Activated T-cell treated with anti-CD3 and anti-CD28 coated beads, Interleukin-2, amount 50 U/mL, for 48 hours (primary cell): Measurements from ENCODE around the gene OPCML.

Source experiments
- DNase-seq, 2 experiments: peaks; one replicate each; pipeline ENCODE4 v3.0.0-alpha.2; 2020

Gene OPCML

DNA sequence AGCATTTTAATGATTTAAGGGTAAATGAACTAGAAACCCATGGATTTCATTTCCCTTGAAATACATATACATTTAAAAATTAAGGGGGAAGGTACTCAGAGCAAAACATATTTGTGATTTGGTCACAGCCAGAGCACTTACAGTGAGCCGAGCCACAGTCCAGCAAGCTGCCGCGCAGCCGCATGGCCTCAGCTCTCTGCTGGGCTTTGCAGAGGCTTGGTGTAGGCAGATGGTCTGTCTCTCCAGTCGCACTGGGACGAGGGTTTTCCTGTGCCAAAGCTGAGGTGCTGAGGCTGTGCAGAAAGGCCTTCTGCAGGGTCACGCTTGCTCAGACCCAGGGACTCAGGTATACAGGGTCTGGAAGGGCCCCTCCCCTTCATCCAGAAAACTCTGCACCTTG, 367.3 kb downstream of the OPCML start:
- DNase-seq, result no peak

DNA sequence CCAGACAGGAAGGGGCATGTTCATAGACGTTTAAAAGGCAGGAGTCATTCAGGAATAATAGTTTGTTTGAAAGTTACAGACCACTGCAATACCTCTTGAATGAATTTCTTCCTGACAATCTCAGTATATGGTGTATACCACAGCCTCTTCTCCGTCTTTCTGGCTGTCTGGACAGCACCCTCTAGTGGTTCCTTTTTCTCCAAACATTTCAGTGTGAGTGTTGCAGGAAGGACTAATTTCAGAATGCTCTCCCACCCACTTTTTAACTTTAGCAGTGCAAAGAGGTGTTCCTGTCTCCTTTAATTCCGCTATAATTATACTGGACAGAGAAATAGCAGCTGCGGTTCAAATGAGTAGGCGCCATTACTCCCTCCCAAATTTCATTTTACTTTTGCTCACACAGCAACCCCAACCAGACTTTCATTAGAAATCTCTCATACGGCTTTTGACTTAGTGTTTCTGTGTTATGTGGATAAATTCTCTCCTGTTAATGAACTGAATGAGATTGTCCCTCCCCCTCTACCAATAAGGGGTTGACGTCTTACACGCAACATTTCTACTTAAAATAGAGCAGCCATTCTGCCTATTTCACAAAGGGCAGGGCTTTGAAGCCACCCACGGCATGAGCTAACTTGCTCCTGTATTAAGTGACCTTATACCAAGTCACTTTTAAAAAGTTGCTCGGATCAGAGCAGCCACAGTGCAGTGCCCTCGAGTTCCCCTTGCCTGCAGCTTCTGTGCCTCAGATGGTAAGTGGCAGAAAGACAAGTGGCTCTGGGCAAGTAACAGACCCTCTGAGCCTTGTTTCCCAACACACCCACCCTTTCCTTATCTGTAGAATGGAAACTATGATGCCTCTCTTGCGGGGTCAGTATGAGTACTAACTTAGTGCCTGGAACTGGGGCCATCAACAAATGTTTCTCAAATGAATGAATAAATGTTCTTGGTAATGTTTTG, 368.6 kb downstream of the OPCML start:
- DNase-seq, result no peak

DNA sequence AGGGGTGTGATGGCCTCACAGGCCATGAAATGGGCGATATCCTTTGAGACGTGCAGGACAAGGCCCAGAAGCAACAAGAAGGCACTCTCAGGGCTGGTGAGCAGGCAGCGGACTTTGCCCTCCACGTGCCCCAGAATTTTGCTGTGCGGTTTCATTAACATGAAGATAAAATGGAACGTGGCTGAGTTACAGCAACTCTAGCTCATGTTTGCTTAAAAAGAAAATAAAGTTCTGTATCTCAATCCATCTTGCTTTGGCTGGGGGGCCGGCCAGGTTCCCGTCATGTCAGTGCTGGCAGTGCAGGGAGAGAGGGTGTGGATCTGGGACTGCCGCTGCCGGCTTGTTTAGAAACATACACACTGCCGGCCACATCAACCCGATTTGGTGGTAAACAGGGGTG, 370.1 kb downstream of the OPCML start:
- DNase-seq, result no peak

DNA sequence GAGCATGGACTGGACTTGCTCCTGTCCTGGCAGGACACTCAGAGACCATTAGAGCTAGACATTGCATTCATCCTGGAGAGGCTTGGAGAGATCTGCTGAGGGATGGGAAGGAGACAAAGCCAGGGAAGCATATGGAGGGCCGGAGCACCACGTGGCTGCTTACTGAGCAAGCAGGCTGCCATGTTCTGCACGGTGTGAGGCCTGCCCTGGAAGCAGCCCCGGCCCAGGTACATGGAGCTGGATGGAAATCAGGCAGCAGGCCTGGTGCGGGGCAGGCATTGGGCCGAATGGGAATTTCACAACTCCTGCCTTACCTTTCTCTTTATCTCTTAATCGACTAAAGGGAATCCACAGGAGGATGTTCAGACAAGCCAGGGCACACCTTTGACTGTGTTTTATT, 371.5 kb downstream of the OPCML start:
- no peak for DNase-seq

DNA sequence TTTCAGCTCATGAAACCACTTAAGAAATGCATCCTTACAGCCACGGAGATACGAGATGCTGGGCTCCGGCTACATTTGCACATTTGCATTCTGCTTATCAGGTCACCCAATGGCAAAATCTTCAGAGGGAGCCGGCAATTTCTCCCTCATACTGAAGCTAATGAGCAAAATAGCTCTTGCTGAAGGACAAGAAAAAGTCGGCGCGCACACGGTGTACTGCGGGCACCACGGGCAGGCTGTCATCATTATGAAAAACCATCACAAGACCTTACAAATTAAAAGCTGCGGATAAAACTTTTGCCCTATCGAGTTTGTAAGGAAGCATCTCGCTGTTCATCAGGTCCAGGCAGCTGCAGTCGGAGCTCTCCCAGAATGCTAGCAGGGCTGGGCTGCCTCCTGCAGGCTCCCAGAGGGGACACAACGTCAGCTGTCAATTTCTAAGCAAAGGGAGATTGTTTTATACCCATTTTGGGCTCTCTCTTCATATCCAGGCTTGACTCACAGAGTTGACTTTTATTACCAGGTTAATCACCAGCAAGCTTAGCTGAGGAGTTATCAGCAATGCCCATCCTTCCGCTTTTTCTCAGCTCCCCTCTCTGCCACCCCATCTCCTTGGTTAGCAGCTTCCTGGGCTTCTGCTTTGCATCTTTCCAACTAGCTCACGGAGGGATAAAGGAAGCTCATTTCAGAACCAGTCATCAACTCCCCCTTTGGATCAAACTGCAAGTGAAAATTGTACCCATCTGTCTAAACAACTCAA, 375.1 kb downstream of the OPCML start:
- DNase-seq, result no peak

DNA sequence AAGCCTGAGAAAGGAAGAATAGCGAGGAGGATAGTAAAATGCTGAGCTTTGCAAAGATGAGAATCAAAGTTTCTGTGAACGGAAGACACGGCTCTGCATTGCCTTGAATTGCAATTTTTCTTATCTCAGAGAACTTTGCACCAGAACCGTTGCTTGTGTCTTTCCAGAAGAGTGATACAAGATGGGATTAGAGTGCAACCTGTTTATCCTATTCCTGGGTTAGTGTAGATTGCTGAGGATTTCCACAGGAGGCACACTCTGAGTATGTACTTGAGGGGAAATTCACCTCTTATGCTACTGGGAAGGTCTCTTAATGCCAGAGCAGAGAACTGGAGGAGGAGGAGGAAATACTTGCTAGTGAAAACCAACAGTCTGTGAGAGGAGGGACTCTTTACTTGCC, 377.5 kb downstream of the OPCML start:
- no peak for DNase-seq

DNA sequence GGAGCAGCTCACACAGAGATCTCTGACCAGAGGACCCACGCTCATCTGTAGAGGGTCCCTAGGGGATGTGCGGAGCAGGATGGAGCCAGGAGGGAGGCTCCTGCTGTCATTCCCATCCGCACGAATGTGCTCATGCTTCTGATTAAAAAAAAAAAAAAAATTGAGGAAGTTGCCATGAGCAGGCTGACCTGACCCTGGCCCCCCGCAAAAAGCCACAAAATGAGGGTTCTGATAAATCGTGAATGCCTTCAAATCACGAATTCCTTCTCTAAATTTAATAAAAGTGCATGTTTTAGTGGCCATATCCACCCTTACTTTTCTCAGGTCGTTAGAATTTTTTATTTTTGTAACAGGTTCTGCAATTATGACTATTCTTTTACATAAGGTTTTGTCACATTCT, 378.2 kb downstream of the OPCML start:
- no peak for DNase-seq

DNA sequence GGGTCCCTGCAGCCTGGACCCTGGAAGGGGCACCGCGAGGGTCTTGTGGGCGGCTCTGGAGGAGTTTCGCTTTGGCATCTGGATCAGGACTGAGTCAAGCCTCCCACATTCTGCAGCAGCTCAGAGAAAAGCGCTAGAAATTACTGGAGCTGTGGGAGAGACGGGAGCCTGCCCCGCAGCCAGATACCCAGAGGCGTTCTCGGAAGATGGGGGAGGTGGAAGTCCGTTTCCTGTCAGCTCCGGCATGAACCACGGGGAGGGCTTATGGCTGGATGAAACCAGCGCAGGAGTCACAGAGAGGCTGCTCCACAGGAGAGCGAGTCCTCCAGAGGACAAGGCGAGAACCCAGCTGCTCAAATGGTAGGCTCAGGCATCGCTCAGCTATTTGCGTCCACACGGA, 379.3 kb downstream of the OPCML start:
- no peak for DNase-seq

DNA sequence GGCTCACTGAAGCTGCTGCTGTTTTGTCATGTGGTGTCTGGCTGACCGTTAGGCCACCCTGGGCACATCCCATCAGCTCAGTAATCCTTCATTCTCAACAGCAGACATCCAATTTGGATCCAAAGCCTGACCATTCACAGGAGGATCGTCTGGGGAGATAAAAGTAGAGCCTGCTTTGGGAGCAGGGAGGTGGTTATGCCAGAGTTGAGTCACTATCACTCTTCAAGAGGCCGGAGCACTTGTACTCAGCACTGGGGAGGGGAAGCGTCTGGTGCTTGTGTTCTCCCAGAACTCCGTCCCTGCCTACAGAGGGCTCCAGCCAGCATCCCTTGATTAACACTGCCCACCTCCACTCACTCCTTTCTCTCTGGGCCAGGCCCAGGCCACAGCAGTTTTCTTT, 382.6 kb downstream of the OPCML start:
- no peak for DNase-seq

DNA sequence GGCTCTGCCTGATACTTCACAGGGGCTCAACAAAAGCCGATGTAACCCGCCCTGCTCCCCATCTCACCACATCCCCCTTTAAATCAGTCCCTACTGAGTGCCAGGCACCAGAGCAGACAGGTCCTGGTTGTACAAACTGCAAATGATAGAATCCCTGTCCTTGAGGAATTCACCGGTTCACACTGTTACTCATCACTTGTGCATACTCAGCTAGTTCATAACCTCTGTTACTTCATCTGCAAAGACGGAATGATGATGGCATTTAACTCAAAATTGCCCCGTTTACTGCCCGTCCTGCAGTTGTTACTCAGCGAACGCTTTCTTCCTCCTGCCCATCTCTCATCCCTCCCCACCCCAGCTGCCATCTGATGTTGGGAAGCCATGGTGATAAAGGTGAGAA, 384.7 kb downstream of the OPCML start:
- no peak for DNase-seq

DNA sequence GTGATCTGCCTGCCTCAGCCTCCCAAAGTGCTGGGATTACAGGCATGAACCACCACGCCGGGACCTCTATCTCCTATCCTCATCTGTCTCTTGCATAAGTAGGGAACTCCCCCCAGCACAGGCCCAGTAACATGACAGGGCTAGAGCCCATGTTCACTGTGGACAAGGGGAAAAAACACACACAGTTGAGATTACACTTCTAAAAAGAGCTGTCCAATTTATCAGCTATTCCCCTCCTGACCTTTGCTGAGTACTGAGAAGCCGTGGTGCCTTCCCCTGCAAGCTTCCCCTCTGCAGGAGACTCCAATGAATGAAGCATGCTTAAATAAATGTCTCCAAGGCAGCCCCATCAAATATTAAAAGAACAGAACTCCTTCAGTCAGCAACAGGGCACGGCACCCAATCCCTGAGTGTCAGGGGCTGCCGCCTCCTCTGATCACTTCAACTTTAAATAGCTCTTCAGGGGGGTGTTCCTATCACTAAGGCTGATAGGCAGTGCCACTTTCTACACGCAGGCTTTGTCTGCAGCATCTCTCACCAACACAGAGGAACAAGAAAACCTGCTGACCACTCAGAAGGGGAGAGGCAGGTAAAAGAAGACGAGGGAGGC, 385.5 kb downstream of the OPCML start:
- no peak for DNase-seq

DNA sequence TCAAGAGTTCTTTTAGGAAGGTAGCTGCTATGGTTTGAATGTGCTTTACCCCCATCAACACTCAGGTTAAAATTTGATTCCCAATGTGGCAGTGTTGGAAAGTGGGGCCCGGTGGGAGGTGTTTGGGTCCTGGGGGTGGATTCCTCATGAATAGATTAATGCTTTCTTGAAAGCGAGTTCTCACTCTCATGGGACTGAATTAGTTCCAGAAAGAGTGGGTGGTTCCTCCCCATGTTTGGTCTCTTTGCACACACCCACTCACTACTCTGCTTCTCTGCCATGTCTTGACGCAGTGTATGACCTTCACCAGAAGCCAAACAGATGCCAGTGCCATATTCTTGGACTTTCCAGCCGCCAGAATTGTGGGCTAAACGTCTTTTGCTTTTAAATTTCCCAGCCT, 394.4 kb downstream of the OPCML start:
- DNase-seq, result no peak

DNA sequence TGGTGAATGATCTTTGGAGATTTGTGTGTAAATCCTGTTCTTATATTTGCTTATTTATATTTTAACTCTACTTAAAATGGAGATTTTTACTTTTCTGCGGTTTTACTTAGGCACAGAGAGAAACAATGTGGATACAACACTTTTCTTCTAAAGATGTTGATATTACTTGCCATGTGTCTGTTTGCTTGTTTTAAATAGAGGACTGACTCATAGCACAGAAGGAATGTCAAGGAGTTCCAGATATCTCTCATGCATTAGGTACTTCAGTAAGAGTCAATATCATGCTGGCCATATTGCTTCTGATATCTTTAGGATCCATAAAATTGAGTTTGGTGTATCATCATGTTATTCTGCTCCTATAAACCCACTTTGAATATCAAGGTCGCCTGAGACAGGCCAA, 395.0 kb downstream of the OPCML start:
- DNase-seq, result no peak

DNA sequence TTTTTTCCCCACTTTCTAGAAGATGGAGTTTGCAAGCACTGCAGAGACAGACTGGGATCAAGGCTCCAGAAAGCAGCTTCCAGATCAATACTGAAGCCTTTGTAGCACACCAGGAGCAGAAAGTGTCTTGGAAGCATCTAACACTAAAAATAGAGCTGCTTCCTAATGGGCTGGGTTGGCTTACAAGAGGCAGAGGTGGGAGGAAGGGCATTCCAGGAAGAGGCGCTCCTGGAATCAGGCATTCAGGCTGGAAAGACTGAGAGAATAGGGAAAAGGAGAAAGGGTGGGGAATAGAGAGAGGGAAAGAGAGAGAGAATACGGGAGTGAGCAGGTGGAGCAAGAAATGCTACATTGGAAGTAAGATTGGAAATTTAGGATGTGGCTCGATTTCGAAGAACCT, 395.9 kb downstream of the OPCML start:
- no peak for DNase-seq

DNA sequence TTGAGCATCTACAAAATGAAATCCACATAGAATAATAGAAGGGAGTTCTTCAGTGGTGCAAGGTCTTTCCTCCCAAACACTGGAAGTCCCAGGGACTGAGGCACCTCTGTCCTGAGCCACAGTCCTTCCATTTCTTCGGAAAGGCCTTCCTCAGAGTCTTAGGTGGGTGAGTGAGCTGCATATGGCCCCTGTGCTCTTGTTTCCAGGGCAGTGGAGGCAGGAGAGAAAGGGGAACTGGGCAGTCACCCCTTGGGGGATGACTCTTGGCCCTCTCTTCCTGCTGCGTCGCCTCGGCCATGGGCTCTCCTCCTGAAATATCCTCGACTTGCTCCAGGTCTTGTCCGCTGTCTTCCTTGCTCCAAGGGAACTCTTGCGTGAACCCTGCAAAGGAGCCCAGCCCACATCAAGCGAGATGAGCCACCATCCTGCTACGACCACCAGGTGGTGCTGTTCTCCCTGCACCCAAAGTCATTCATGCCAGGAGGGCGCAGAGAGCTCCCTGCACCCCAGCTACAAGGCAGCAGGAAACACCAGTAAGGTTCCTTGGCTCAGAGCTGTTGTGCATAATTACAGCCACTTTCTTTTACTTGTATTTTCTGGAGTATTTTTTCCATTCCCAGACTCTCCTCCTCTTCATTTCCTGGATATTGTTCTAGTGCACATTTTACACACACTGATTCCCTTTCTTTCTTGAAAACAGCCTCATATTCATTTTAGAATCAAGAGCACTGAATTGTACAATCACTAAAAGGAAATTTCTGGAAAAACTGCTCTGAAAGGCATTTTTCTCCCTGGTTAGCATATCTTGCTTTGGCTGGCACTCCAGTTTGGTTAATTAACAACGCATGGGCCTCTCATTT, 397.8 kb downstream of the OPCML start:
- DNase-seq, result peak; percentile 50 to 55

DNA sequence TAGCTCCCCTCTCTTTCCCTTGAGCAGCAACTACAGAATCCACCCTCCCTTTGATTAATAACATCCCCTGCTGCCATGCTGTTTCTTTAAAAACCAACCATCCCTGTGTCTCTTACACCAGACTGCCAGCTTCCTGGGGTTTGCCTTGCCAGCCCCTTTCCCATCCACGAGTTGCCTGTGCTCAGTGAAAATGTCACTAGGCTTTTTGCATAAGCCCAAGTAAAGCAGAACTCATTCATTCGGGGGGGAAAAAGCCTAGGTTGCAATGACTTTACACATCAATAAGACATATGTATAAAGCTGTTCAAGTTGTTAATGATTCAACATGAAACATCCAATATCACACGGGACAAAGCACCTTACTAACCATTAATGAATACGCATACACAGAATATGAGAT, 398.7 kb downstream of the OPCML start:
- DNase-seq, result no peak

DNA sequence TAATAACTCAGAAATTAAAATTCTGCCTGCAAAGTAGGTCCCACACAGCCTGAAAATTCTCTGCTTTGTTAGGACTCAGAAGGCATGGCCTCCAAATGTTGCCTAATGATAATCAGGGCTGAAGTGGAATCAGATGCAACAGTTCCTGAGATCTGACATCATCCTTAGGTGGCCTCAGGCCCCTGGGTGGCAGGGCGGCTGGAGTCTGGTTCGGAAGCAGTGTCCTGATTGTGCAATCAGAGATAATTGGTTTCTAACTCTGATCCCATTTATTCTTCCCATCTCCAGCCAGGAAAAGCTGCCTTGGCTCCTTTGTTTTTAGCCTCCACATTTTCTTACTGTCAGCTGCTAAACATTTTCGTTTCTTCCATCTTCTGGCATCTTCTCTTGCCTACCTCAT, 399.3 kb downstream of the OPCML start:
- DNase-seq, result no peak

DNA sequence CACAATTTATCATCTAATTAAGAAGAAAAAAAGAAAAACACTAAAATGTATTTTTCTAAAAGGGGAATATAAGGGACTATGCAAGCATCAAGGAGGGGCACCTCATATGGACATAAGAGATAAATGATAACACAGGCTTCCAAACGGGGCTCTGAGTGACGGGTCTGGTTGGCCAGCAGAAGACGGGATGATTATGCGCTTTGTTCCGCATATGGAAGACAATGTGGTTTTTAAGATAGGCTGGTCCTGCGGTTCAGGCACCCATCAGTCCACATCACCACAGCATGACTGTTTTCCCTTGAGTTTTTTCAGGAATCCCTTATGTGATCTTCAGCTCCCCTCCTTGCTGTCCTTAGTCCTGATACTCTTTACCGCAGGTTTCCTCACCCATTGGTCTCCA, 404.6 kb downstream of the OPCML start:
- no peak for DNase-seq

DNA sequence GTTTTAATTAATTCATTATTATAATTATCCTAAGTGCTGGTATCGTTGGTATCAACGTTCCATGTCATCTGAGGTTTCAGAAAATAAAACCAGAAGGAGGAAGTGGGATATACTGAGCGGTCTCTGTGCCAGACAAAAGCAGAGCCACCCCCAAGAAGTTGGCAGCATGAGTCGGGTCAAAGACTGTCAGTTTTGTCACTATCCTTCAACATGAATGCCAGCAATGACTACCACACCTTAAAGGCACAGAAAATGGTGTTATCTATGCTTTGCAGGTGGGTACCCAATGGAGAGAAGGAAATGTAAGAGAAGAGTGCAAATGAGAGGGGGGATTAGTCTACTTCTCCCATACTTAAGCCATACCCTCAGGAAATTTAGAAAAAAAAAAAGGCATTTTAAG, 408.5 kb downstream of the OPCML start:
- no peak for DNase-seq

DNA sequence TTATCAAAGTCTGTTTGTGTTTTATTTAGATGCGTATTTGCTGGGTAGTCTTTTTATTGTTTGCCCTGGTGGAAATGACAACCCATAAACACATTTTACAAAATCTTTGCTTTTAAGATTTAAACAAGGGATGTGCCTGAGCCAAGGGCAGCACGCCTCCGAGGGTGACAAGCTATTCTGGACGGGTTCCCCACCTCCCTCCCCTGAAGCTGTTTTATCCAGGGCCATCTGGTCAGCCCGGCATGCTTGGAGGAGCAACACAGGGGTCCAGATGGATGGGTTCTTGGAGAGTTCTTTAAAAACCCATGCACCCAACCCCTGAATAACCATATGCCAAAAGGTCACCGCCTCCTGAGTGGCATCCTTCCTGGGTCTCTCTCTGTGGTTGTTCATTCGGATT, 408.9 kb downstream of the OPCML start:
- DNase-seq, result no peak

DNA sequence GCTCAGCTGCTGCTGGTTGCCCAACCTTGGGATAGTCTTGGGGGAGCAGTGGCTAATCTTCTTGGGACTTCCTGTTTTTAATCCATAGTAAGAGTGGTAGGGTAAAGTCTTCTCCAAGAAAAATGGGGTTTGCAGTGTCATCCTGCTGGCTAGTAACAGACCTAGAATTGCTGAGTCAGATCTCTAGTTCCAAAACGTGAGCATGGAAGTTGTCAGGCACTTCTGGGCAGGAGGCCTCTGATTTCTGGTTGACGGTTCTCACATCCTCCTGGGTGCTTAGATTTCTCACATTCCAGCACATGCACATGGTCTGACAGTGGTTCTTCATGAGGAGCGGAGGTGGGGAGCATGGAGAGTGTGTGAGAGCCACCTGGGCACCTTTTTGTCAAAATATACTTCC, 410.0 kb downstream of the OPCML start:
- DNase-seq, result no peak

DNA sequence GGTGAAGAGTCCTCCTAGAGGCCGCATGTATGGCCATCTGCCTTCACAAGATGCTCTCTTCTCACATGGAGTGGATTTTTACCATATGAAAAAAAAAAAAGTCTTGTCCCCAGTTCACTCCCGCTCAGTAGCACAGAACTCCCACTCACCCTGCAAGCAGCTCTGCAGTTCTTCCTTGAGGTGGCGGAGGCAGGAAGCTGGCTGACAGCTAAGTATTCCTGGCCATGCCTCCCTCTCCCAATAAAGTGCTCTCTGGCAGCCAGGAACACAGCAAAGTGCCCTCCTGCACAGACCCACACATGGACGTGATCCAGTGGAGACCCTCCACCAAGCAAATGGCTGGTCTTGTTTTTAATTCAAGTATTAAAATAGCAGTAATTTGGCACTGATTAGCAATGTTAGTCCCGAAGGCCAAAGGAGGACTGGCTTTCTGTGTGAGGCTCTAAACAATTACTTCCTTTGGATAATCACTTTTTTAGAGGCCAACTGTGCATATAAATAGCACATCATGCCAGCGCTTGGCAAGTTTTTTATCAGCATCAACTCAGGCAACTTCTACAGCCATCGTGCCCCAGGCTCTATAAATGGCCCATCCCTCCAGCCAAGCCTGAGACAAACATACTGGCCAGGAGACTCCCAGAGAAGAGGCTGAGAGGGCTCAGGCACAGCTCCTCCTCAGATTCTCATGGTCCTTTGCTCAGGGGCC, 413.6 kb downstream of the OPCML start:
- DNase-seq, result no peak
